Neuron (in vitro differentiated cells): ENCODE results near the gene GDF15.

ENCODE experiments used
- H2AFZ ChIP-seq: one replicate; pipeline ENCODE4 v1.6.1; 2013; ENCODE audit warnings: low read depth, mild to moderate bottlenecking, inconsistent platforms, low read length, moderate library complexity
- H3K27me3 ChIP-seq: one replicate; pipeline ENCODE4 v1.6.1; 2013; ENCODE audit warnings: low read length; ENCODE audit not compliant: insufficient read depth
- H3K36me3 ChIP-seq: one replicate; pipeline ENCODE4 v1.6.1; 2013; ENCODE audit warnings: low read length; ENCODE audit not compliant: insufficient read depth
- H3K4me1 ChIP-seq: one replicate; pipeline ENCODE4 v1.6.1; 2013; ENCODE audit warnings: low read length; ENCODE audit not compliant: insufficient read depth
- H3K4me3 ChIP-seq: 2 replicates; pipeline ENCODE4 v1.5.1; 2013; ENCODE audit warnings: mild to moderate bottlenecking, low read length, moderate library complexity
- H3K9me3 ChIP-seq: one replicate; pipeline ENCODE4 v1.6.1; 2013; ENCODE audit warnings: low read length

Gene GDF15

GRCh38 chr19:18429717-18430416, 43.9 kb downstream of the GDF15 start:
- peak overlapping the region; percentile 30 for H3K4me3 ChIP-seq

DNA sequence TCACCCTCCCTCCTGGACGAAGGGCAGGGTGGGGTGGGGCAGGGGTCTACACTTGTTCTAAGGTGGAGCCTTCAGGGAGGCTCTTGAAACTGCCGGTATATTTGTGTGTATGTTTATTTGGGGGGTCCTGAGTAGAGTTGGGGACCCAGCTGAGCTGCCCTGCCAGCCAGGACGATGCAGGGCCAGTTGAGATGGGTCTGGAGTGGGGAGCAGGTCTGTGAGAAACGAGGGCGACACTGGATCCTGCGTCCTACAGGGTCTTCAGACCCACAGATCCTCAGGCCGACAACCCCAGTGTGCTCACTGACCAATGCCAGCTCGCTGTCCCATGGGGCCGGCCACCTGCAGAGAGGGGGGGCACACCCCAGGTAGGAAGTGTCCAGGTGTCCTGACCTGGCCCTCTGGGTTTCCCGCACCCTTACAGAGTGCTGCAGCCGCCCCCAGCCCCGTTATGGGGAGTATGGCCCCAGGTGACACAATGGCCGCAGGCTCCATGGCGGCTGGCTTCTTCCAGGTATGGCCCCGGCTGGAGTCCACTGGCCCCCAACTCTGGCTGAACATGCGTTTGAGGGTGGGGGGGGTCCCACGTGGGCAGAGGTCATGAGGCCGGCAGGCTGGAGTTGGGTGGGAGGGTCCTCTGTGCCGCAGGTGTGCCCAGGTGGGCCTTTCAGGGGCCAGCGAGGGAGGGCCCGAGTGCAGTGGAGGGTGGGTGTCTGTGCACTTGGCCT, 44.6 kb downstream of the GDF15 start:
- H3K4me3 ChIP-seq: no peak overlapping the region
- H3K27me3 ChIP-seq: no peaks in the 10 kb centered on the region
- H3K4me1 ChIP-seq: peaks cover 37% of the 10 kb centered on the region
- H3K9me3 ChIP-seq: peaks cover 2% of the 10 kb centered on the region
- H2AFZ ChIP-seq: no peak overlapping the region
- H3K36me3 ChIP-seq: peaks cover 15% of the 10 kb centered on the region

More at GRCh38 chr19:18429717-18430416, 43.9 kb downstream of the GDF15 start:
- Histone ChIP-seq H3K36me3 (peaks cover 8% of the 10 kb centered on the region), H3K9me3 (peaks cover 2% of the 10 kb centered on the region), H3K27me3 (no peaks in the 10 kb centered on the region), H2AFZ (no peak overlapping the region), H3K4me1 (peaks cover 40% of the 10 kb centered on the region)

DNA sequence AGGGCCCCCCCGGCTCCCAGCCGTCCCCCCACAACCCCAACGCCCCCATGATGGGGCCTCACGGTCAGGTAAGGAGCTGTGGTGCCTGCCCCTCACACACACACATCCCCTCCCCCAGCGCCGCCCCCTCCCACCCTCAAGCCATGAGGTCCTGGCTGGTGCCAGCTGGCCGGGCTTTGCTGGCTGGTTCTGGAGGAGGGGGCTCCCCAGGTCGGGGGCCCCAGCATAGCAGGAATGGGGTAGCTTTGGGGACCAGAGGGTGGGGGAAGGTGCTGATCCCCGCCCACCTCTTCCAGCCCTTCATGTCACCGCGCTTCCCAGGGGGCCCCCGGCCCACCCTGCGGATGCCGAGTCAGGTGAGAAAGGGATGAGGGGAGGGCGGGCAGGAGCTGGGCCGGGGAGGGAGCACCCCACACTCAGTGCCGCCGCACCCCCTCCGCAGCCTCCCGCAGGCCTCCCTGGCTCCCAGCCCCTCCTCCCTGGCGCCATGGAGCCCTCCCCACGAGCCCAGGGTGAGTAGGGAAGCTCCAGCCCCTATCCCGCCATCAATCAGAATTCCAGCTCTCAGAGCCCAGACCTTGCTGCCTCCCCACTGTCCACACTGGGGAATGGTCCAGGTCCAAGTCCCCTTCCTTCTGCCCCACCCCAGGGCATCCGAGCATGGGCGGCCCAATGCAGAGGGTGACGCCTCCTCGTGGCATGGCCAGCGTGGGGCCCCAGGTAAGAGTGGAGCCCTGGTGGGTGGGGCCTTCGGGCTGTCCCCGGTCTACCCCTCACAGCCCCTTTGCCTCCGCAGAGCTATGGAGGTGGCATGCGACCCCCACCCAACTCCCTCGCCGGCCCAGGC, 45.6 kb downstream of the GDF15 start:
- Histone ChIP-seq H3K27me3 (no peaks in the 10 kb centered on the region), H2AFZ (no peak overlapping the region), H3K36me3 (peaks cover 25% of the 10 kb centered on the region), H3K4me3 (no peak overlapping the region), H3K9me3 (peaks cover 2% of the 10 kb centered on the region), H3K4me1 (peaks cover 43% of the 10 kb centered on the region)

GRCh38 chr19:18432275-18433014, 46.5 kb downstream of the GDF15 start:
- H3K4me1 ChIP-seq: peaks cover 45% of the 10 kb centered on the region
- H3K9me3 ChIP-seq: peaks cover 2% of the 10 kb centered on the region
- peaks cover 26% of the 10 kb centered on the region for H3K36me3 ChIP-seq
- no peaks in the 10 kb centered on the region for H3K27me3 ChIP-seq
- H2AFZ ChIP-seq: no peak overlapping the region
- H3K4me3 ChIP-seq: no peak overlapping the region

DNA sequence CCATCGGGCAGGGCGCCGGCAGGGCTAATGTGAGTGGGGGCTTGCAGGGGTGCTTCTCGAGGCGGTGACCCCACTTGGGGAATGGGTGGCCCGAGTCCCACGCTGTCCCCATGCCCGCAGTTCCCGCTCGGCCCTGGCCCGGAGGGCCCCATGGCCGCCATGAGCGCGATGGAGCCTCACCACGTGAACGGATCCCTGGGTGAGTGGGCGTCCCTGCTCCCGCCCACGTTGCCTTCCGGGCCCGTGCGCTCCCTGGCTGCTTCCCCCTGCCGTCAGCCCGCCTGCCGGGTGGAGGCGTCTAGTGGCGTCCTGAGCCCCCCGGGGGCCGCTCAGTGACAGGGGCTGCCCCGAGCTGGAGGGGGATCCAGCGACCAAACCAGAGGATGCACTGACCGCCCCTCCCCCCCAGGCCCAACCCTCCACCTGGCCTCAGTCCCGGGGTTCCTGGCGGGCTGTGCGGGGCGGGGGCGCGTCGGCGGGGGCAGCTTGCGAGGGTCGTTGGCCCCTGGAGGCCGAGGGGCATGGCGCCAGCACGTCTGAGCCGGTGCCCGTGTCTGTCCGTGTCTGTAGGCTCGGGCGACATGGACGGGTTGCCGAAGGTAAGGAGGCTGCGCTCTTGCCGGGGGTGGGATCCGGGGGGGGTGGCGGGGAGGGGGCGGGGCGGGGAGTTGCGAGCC, 47.2 kb downstream of the GDF15 start:
- H3K27me3 ChIP-seq: no peaks in the 10 kb centered on the region
- no peak overlapping the region for H2AFZ ChIP-seq
- no peak overlapping the region for H3K4me3 ChIP-seq
- peaks cover 26% of the 10 kb centered on the region for H3K36me3 ChIP-seq
- H3K4me1 ChIP-seq: peaks cover 38% of the 10 kb centered on the region
- peaks cover 2% of the 10 kb centered on the region for H3K9me3 ChIP-seq

- no peak overlapping the region for H3K4me3 ChIP-seq
- H3K27me3 ChIP-seq: no peaks in the 10 kb centered on the region
- peaks cover 26% of the 10 kb centered on the region for H3K36me3 ChIP-seq
- no peak overlapping the region for H2AFZ ChIP-seq
- peaks cover 38% of the 10 kb centered on the region for H3K4me1 ChIP-seq
- H3K9me3 ChIP-seq: peaks cover 2% of the 10 kb centered on the region
Observed at GRCh38 chr19:18433735-18434398, 47.9 kb downstream of the GDF15 start.

GRCh38 chr19:18434411-18435175, 48.6 kb downstream of the GDF15 start:
- Histone ChIP-seq H2AFZ (no peak overlapping the region), H3K9me3 (peaks cover 2% of the 10 kb centered on the region), H3K4me1 (peaks cover 42% of the 10 kb centered on the region), H3K36me3 (peaks cover 26% of the 10 kb centered on the region), H3K27me3 (no peaks in the 10 kb centered on the region), H3K4me3 (no peak overlapping the region)

DNA sequence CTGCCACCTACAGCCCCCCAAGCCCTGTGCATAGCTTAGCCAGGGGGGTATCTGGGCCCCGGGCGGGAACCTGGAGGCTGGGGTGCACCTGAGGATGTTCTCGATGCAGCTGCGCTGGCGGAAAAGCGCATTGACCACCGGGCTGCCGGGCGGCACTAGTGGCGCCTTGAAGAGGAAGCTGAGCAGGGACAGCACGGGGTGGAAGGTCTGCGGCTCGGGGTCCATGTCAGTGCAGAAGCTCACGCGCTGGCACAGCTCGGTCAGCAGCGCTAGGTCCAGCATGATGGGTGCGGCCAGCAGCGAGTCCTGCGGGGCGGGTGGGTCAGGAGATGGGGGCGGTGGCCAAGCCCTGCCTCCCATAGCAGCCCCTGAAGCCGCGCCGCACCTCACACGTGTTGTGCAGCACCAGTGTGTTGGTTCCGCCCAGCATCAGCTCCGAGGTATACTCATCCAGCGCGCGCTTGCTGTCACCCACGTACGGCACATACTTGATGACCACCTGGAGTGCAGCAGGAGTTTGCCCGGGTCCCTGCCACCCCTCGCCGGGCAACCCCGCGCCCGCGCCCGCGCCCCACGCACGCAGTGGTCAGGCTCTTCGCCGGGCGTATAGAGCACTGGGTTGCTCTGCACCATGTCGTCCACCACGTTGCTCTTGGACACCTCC, 49.4 kb downstream of the GDF15 start:
- Histone ChIP-seq H3K27me3 (no peaks in the 10 kb centered on the region), H3K9me3 (peaks cover 2% of the 10 kb centered on the region), H3K4me1 (peaks cover 42% of the 10 kb centered on the region), H2AFZ (no peak overlapping the region), H3K4me3 (no peak overlapping the region), H3K36me3 (peaks cover 26% of the 10 kb centered on the region)

DNA sequence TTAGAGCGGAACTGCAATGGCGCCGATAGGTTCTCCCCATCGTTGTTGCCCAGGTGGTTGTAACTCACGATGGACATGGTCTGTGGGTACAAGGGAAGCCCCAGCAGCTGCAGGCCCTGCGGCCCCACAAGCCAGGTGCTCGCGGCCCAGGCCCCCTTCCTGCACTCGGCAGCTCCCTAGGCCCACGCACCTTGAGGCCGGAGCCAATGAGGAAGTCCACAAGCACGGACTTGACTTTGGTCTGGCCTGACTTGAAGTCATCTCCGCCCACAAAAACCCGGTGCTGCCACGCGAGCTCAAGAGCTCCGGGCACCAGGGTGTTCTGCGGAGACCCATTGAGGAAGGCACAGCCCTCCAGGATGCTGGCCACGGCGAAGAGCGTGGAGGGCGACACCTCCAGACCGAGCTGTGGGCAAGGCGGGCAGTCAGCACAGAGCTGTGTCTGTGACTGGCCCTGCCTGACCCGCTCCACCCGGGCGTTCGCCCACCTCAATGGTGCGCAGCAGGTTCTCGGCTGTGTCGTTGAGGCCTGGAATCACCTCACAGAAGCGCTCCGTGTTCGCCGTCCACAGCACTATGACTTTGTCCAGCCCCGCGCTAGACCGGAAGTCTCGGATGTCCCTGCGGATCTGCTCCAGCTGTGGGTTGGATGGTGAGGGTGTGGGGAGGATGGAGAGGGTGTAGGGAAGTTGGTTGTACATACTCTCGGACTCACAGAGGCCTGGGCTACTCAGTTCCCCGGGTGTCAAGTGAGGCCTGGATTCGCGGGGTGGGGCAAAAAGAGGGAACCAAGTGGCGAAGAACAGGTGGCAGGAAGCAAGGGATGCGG, 50.1 kb downstream of the GDF15 start:
- no peaks in the 10 kb centered on the region for H3K27me3 ChIP-seq
- peaks cover 2% of the 10 kb centered on the region for H3K9me3 ChIP-seq
- no peak overlapping the region for H2AFZ ChIP-seq
- peaks cover 26% of the 10 kb centered on the region for H3K36me3 ChIP-seq
- H3K4me3 ChIP-seq: peak overlapping the region; percentile 83
- H3K4me1 ChIP-seq: peaks cover 42% of the 10 kb centered on the region

DNA sequence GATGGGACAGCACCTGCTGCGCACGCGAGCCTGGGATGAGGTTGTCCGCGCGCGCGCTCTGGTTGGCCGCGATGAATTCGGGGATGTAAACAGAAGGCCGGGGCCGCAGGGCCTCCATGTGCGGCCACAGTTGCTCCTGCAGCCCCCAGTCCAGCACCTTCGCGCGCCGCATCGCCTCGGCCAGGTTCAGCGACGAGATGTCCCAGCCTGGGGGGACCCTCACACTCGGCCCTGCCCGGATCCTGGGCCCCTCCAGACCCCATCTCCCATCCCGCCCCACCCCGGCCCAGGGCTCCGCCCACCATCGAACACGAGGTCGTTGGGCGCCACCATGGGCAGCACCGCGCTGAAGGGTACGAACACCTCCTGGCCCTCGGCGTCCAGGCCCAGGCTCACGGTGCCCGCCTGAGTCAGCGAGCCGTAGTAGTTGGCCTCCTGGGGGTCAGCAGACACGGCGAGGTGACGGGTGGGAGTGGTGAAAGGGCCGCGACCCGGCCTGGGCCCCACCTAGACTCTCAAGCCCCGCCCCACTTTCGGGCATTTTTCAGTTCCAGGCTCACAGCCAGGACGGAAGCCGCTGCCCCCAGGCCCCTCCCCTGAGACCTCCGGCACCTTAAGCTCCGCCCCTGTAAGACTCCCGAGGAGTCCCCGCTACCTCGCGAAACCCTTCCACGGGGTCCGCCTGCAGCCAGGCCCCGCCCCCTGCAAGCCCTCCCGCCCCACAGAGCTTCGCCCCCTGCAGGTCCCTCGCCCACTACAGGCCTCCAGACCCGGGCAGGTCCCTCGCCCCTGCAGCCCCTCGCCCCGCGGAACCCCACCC, 50.9 kb downstream of the GDF15 start:
- H3K4me1 ChIP-seq: peaks cover 42% of the 10 kb centered on the region
- H2AFZ ChIP-seq: no peak overlapping the region
- peaks cover 2% of the 10 kb centered on the region for H3K9me3 ChIP-seq
- no peaks in the 10 kb centered on the region for H3K27me3 ChIP-seq
- peak overlapping the region; percentile 83 for H3K4me3 ChIP-seq
- H3K36me3 ChIP-seq: peaks cover 26% of the 10 kb centered on the region
